ENCODE results near the gene YJU2. TPM values are rescaled to one million over a fixed set of nuclear protein-coding genes. Genes with fewer than 3 reads are reported as not detected.

Gene YJU2
- total and polyA plus RNA-seq, 2 of the 13 experiments (the other 11 are each of a cell fraction or from before 2014, with no cell fraction given), result 9.3 to 17.9 TPM

- TF ChIP-seq ZNF557 (CRISPR knock-in tag; IDR thresholded peaks at IDR 0.05), result no peak
- TF ChIP-seq POLR2AphosphoS5 (IDR thresholded peaks at IDR 0.05; ENCODE audit: low read depth, low read length), result no peak
- TF ChIP-seq, protein P1, sequence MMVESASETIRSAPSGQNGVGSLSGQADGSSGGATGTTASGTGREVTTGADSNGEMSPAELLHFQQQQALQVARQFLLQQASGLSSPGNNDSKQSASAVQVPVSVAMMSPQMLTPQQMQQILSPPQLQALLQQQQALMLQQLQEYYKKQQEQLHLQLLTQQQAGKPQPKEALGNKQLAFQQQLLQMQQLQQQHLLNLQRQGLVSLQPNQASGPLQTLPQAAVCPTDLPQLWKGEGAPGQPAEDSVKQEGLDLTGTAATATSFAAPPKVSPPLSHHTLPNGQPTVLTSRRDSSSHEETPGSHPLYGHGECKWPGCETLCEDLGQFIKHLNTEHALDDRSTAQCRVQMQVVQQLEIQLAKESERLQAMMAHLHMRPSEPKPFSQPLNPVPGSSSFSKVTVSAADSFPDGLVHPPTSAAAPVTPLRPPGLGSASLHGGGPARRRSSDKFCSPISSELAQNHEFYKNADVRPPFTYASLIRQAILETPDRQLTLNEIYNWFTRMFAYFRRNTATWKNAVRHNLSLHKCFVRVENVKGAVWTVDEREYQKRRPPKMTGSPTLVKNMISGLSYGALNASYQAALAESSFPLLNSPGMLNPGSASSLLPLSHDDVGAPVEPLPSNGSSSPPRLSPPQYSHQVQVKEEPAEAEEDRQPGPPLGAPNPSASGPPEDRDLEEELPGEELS (CRISPR knock-in tag; IDR thresholded peaks at IDR 0.05), result no peak
- no peak for TF ChIP-seq ZNF547 (CRISPR knock-in tag; IDR thresholded peaks at IDR 0.05)
- TF ChIP-seq ZNF878 (CRISPR knock-in tag; IDR thresholded peaks at IDR 0.05), result no peak
- no peak for TF ChIP-seq KLF15 (CRISPR knock-in tag; IDR thresholded peaks at IDR 0.05; ENCODE audit: borderline replicate concordance)
- TF ChIP-seq, protein P2, sequence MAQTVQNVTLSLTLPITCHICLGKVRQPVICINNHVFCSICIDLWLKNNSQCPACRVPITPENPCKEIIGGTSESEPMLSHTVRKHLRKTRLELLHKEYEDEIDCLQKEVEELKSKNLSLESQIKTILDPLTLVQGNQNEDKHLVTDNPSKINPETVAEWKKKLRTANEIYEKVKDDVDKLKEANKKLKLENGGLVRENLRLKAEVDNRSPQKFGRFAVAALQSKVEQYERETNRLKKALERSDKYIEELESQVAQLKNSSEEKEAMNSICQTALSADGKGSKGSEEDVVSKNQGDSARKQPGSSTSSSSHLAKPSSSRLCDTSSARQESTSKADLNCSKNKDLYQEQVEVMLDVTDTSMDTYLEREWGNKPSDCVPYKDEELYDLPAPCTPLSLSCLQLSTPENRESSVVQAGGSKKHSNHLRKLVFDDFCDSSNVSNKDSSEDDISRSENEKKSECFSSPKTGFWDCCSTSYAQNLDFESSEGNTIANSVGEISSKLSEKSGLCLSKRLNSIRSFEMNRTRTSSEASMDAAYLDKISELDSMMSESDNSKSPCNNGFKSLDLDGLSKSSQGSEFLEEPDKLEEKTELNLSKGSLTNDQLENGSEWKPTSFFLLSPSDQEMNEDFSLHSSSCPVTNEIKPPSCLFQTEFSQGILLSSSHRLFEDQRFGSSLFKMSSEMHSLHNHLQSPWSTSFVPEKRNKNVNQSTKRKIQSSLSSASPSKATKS (CRISPR knock-in tag; IDR thresholded peaks at IDR 0.05), result no peak
- no peak for TF ChIP-seq DMAP1 (CRISPR knock-in tag; IDR thresholded peaks at IDR 0.05)
- TF ChIP-seq, protein P3, sequence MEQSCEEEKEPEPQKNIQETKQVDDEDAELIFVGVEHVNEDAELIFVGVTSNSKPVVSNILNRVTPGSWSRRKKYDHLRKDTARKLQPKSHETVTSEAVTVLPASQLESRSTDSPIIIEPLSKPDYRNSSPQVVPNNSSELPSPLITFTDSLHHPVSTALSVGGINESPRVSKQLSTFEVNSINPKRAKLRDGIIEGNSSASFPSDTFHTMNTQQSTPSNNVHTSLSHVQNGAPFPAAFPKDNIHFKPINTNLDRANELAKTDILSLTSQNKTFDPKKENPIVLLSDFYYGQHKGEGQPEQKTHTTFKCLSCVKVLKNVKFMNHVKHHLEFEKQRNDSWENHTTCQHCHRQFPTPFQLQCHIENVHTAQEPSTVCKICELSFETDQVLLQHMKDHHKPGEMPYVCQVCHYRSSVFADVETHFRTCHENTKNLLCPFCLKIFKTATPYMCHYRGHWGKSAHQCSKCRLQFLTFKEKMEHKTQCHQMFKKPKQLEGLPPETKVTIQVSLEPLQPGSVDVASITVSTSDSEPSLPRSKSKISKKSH (CRISPR knock-in tag; IDR thresholded peaks at IDR 0.05; ENCODE audit: borderline replicate concordance), result peak; percentile 43; the same call in 1 of the 2 replicates
- TF ChIP-seq, protein P4, sequence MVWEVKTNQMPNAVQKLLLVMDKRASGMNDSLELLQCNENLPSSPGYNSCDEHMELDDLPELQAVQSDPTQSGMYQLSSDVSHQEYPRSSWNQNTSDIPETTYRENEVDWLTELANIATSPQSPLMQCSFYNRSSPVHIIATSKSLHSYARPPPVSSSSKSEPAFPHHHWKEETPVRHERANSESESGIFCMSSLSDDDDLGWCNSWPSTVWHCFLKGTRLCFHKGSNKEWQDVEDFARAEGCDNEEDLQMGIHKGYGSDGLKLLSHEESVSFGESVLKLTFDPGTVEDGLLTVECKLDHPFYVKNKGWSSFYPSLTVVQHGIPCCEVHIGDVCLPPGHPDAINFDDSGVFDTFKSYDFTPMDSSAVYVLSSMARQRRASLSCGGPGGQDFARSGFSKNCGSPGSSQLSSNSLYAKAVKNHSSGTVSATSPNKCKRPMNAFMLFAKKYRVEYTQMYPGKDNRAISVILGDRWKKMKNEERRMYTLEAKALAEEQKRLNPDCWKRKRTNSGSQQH (CRISPR knock-in tag; IDR thresholded peaks at IDR 0.05; ENCODE audit: low read depth), result no peak
- TF ChIP-seq ZNF776 (CRISPR knock-in tag; IDR thresholded peaks at IDR 0.05), result no peak
- TF ChIP-seq MXD1 (CRISPR knock-in tag; IDR thresholded peaks at IDR 0.05), result no peak
- no peak for TF ChIP-seq CAMTA2 (CRISPR knock-in tag; IDR thresholded peaks at IDR 0.05; ENCODE audit: borderline replicate concordance)
- no peak for TF ChIP-seq MBD4 (IDR thresholded peaks at IDR 0.05; ENCODE audit: borderline replicate concordance, low read length)
- TF ChIP-seq, protein P5, sequence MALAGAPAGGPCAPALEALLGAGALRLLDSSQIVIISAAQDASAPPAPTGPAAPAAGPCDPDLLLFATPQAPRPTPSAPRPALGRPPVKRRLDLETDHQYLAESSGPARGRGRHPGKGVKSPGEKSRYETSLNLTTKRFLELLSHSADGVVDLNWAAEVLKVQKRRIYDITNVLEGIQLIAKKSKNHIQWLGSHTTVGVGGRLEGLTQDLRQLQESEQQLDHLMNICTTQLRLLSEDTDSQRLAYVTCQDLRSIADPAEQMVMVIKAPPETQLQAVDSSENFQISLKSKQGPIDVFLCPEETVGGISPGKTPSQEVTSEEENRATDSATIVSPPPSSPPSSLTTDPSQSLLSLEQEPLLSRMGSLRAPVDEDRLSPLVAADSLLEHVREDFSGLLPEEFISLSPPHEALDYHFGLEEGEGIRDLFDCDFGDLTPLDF (CRISPR knock-in tag; IDR thresholded peaks at IDR 0.05), result no peak
- TF ChIP-seq, protein P6, sequence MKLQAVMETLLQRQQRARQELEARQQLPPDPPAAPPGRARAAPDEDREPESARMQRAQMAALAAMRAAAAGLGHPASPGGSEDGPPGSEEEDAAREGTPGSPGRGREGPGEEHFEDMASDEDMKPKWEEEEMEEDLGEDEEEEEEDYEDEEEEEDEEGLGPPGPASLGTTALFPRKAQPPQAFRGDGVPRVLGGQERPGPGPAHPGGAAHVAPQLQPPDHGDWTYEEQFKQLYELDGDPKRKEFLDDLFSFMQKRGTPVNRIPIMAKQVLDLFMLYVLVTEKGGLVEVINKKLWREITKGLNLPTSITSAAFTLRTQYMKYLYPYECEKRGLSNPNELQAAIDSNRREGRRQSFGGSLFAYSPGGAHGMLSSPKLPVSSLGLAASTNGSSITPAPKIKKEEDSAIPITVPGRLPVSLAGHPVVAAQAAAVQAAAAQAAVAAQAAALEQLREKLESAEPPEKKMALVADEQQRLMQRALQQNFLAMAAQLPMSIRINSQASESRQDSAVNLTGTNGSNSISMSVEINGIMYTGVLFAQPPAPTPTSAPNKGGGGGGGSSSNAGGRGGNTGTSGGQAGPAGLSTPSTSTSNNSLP (IDR thresholded peaks at IDR 0.05; ENCODE audit: low read depth, low read length), result no peak
These were observed 51.3 kb downstream of the YJU2 start (continued) for GRCh38 chr19:4297901-4298809.
